Hepatocyte (in vitro differentiated cells): ENCODE results near the gene ST3GAL4. TPM values are rescaled to one million over a fixed set of nuclear protein-coding genes. Genes with fewer than 3 reads are reported as not detected.

Experiments
- DNase-seq: peaks from one replicate; pipeline ENCODE4 v3.0.0-alpha.2; 2016; ENCODE audit warnings: low spot score
- H2AFZ ChIP-seq: fragments of 200-600 bp; sonication (generic); 2 replicates; pipeline ENCODE4 v1.6.0; 2016; ENCODE audit warnings: antibody characterized with exemption, mild to moderate bottlenecking
- H3K27ac ChIP-seq: fragments of 200-600 bp; sonication (generic); 2 replicates; pipeline ENCODE4 v1.5.1; 2016; ENCODE audit warnings: mild to moderate bottlenecking
- H3K27me3 ChIP-seq: fragments of 200-600 bp; sonication (generic); 2 replicates; pipeline ENCODE4 v1.6.1; 2016
- H3K36me3 ChIP-seq: fragments of 200-600 bp; sonication (generic); replicated peaks from 2 replicates; pipeline ENCODE4 v1.5.1; 2016; ENCODE audit warnings: low read depth; ENCODE audit not compliant: insufficient read depth
- H3K4me1 ChIP-seq: fragments of 200-600 bp; sonication (generic); 2 replicates; pipeline ENCODE4 v1.5.1; 2016; ENCODE audit warnings: mild to moderate bottlenecking, moderate library complexity; ENCODE audit not compliant: insufficient read depth
- H3K4me2 ChIP-seq: fragments of 200-600 bp; sonication (generic); 2 replicates; pipeline ENCODE4 v1.6.0; 2016
- H3K4me3 ChIP-seq: fragments of 200-600 bp; sonication (generic); 2 replicates; pipeline ENCODE4 v1.5.1; 2016; ENCODE audit warnings: mild to moderate bottlenecking
- H3K79me2 ChIP-seq: fragments of 200-600 bp; sonication (generic); 2 replicates; pipeline ENCODE4 v1.6.0; 2017; ENCODE audit warnings: mild to moderate bottlenecking
- H3K9me2 ChIP-seq: fragments of 200-600 bp; sonication (generic); replicated peaks from 2 replicates; pipeline ENCODE4 v1.6.0; 2017; ENCODE audit warnings: mild to moderate bottlenecking; ENCODE audit not compliant: insufficient read depth
- H3K9me3 ChIP-seq: fragments of 200-600 bp; sonication (generic); 2 replicates; pipeline ENCODE4 v1.5.1; 2016; ENCODE audit warnings: low read depth, mild to moderate bottlenecking
- H4K20me1 ChIP-seq: fragments of 200-600 bp; sonication (generic); 2 replicates; pipeline ENCODE4 v1.6.0; 2016; ENCODE audit warnings: mild to moderate bottlenecking; ENCODE audit not compliant: insufficient read depth, poor library complexity, severe bottlenecking
- CTCF ChIP-seq: fragments of 200-600 bp; sonication (generic); IDR thresholded peaks from 2 replicates; pipeline ENCODE4 v1.5.1; 2016; ENCODE audit warnings: antibody characterized with exemption, mild to moderate bottlenecking; ENCODE audit not compliant: poor library complexity
- EZH2 ChIP-seq: fragments of 200-600 bp; sonication (generic); IDR thresholded peaks from 2 replicates; pipeline ENCODE4 v1.6.1; 2016; ENCODE audit warnings: antibody characterized with exemption, mild to moderate bottlenecking, borderline replicate concordance
- EZH2phosphoT487 ChIP-seq: fragments of 200-600 bp; sonication (generic); IDR thresholded peaks from one replicate; pipeline ENCODE4 v1.6.1; 2018; ENCODE audit warnings: antibody characterized with exemption, mild to moderate bottlenecking, low read depth, moderate library complexity; ENCODE audit not compliant: unreplicated experiment, severe bottlenecking
- WGBS: methylation state at CpG from one replicate; pipeline ENCODE4 v1.1.6; 2016; ENCODE audit warnings: low lambda C conversion rate; ENCODE audit errors: missing lambda C conversion rate; 5-methylcytosine and 5-hydroxymethylcytosine counted together
- polyA plus RNA-seq: library from polyadenylated mRNA; unstranded; fragments of >200 nt; fragmentation: Nextera tagmentation; extraction: Ambion mirVana; gene quantifications from 2 replicates; pipeline ENCODE4 v1.2.1, GENCODE V29; 2016
- total RNA-seq: library from RNA; depleted of rRNA; stranded (reverse); fragments of >200 nt; gene quantifications from 2 replicates; pipeline ENCODE4 v1.2.3, GENCODE V29; 2014

Gene ST3GAL4
- total and polyA plus RNA-seq, 2 experiments from 2014 or later = 31.0 to 31.5 TPM

DNA sequence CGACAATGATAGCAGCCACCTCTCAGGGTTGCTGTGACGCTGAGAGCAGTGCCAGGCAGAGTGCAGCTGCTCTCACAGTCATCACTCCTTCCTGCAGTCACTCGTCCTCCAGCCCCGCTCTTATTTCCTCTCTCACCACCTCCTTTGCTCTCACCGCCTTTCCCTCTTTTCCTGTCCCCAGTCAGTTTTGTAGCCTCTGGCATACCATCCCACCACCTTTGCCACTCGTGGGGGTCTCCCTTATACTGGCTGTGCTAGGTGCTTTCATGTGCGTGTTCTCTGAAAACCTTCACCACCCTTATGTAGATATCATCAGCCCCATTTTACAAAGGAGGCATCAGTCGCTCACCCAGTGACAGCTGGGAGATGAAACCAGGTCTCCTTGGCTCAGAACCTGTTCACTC lies 19.3 kb upstream of the ST3GAL4 start:
- no peak overlapping the region for H3K4me2 ChIP-seq
- no peak overlapping the region for H3K27ac ChIP-seq
- no peaks in the 10 kb centered on the region for H3K36me3 ChIP-seq
- TF ChIP-seq CTCF (no peak), EZH2 (no peak), EZH2phosphoT487 (no peak)
- no peaks in the 10 kb centered on the region for H4K20me1 ChIP-seq
- peaks cover 27% of the 10 kb centered on the region for H3K4me1 ChIP-seq
- WGBS = 81% methylated on average over 8 of the region's 8 CpGs
- no peak overlapping the region for H2AFZ ChIP-seq
- no peak overlapping the region for H3K4me3 ChIP-seq
- DNase-seq = no peak
- no peaks in the 10 kb centered on the region for H3K27me3 ChIP-seq
- no peaks in the 10 kb centered on the region for H3K79me2 ChIP-seq
- no peaks in the 10 kb centered on the region for H3K9me3 ChIP-seq
- no peaks in the 10 kb centered on the region for H3K9me2 ChIP-seq

- H3K9me3 ChIP-seq = no peaks in the 10 kb centered on the region
- no peaks in the 10 kb centered on the region for H4K20me1 ChIP-seq
- peaks cover 32% of the 10 kb centered on the region for H3K4me1 ChIP-seq
- TF ChIP-seq EZH2 (no peak), EZH2phosphoT487 (no peak), CTCF (no peak)
- no peaks in the 10 kb centered on the region for H3K9me2 ChIP-seq
- WGBS = 76% methylated on average over 9 of the region's 9 CpGs
- H2AFZ ChIP-seq = no peak overlapping the region
- no peak overlapping the region for H3K4me3 ChIP-seq
- peak overlapping the region; percentile 9 for H3K27ac ChIP-seq
- H3K4me2 ChIP-seq = no peak overlapping the region
- no peaks in the 10 kb centered on the region for H3K27me3 ChIP-seq
- H3K36me3 ChIP-seq = no peaks in the 10 kb centered on the region
- no peaks in the 10 kb centered on the region for H3K79me2 ChIP-seq
- no peak for DNase-seq
These were observed 18.8 kb upstream of the ST3GAL4 start for GRCh38 chr11:126336671-126337101.

- peaks cover 35% of the 10 kb centered on the region for H3K4me1 ChIP-seq
- no peak overlapping the region for H2AFZ ChIP-seq
- H3K79me2 ChIP-seq = no peaks in the 10 kb centered on the region
- no peak for DNase-seq
- H4K20me1 ChIP-seq = no peaks in the 10 kb centered on the region
- H3K9me2 ChIP-seq = no peaks in the 10 kb centered on the region
- peak overlapping the region; percentile 9 for H3K27ac ChIP-seq
- WGBS = 58% methylated on average over 4 of the region's 4 CpGs
- no peak overlapping the region for H3K4me3 ChIP-seq
- no peaks in the 10 kb centered on the region for H3K27me3 ChIP-seq
- no peaks in the 10 kb centered on the region for H3K9me3 ChIP-seq
- TF ChIP-seq EZH2 (no peak), EZH2phosphoT487 (no peak), CTCF (no peak)
- H3K36me3 ChIP-seq = no peaks in the 10 kb centered on the region
- no peak overlapping the region for H3K4me2 ChIP-seq
These were observed 18.4 kb upstream of the ST3GAL4 start for GRCh38 chr11:126337126-126337473.

DNA sequence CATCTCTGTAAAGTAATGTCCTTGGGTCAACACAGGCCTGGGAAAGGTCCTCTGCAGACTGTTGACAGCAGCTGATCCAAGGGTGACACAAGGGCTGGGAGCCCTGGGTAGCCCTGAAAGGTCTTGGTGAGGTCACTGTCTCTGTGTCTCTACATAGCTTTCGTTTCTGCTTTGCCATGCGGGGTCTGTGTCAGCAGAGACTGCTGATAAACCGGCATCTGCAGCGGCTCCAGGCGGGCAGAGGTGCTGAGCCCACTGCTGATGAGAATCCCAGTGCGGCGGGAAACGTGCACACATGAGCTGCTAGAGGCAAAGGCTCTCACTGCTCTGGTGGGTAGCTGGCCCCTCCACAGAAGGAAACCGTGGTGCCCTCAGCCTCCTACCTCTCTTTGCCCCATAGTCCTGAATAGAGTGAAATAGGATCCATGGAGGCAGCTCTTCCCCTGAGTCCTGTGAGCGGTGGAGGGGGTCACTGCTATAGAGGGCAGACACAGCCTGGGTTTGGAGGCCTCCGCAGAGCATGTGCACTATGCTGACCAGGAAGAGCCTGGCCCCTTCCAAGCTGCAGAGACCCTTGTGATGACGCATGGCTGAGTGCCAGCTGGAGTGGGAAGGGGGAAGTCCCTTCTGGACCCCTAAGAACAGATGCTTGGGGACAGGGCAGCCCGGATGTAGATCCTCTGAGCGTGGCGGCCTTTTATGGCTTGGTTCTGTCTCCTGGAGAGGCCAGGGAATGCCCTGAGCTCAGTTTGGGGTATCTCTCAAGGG lies 17.8 kb upstream of the ST3GAL4 start:
- no peak overlapping the region for H3K4me3 ChIP-seq
- H4K20me1 ChIP-seq = no peaks in the 10 kb centered on the region
- H3K4me1 ChIP-seq = peaks cover 34% of the 10 kb centered on the region
- no peaks in the 10 kb centered on the region for H3K9me2 ChIP-seq
- H3K9me3 ChIP-seq = no peaks in the 10 kb centered on the region
- WGBS = 71% methylated on average over 15 of the region's 15 CpGs
- TF ChIP-seq EZH2 = no peak
- no peak for TF ChIP-seq EZH2phosphoT487
- TF ChIP-seq CTCF = no peak
- no peak for DNase-seq
- no peaks in the 10 kb centered on the region for H3K79me2 ChIP-seq
- no peaks in the 10 kb centered on the region for H3K36me3 ChIP-seq
- no peak overlapping the region for H3K4me2 ChIP-seq
- H3K27ac ChIP-seq = peak overlapping the region; percentile 9
- H2AFZ ChIP-seq = no peak overlapping the region
- H3K27me3 ChIP-seq = no peaks in the 10 kb centered on the region
